ENCODE results near the gene DVL2.
A peak's percentile ranks its signal among the peaks of the same experiment; 100 is the strongest.

The DVL2 gene

DNA sequence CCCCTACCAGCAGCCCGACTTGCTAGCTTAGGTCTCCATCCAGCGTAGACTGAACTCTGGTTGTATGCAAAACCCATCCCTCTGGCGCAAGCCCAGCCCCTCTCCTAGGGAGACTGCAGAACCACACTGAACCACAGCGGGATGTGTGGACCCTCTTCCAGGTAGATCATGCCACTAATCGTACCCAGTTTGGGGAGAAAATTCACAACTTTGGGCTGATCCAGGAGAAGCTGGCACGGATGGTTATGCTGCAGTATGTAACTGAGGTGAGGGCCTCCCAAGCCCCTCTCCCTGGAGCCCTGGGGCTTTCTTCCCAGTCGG lies 11.4 kb downstream of the DVL2 start:
- no peak for DNase-seq
- peaks cover 37% of the 10 kb centered on the region for H3K79me1 ChIP-seq (replicated peaks; ENCODE audit: low read length, poor library complexity, severe bottlenecking)
- H3K9ac ChIP-seq (ENCODE audit: low read length): no peak overlapping the region
- 90% methylated on average over 7 of the region's 7 CpGs for WGBS
- no peak overlapping the region for H3K4ac ChIP-seq (ENCODE audit: low read depth in 1 of 2, low read length in 2 of 2)
- no peak overlapping the region for H2BK15ac ChIP-seq (ENCODE audit: low read depth, poor library complexity, severe bottlenecking)
- H3K4me2 ChIP-seq (ENCODE audit: low read length, poor library complexity, severe bottlenecking): no peak overlapping the region
- H2BK12ac ChIP-seq (ENCODE audit: low read length in 2 of 2): no peak overlapping the region
- no peak overlapping the region for H3K14ac ChIP-seq (ENCODE audit: low read length in 2 of 2)
- no peaks in the 10 kb centered on the region for H3K9me3 ChIP-seq (ENCODE audit: control insufficient read depth, low read length)
- no peak overlapping the region for H3K23ac ChIP-seq (ENCODE audit: low read length in 2 of 2)
- no peaks in the 10 kb centered on the region for H3K27me3 ChIP-seq (ENCODE audit: control insufficient read depth in 1 of 2, insufficient read depth in 1 of 2, low read length in 2 of 2)
- no peak overlapping the region for H3K27ac ChIP-seq (ENCODE audit: low read length, poor library complexity, severe bottlenecking)
- H2BK120ac ChIP-seq (ENCODE audit: low read depth, low read length): no peak overlapping the region
- no peak overlapping the region for H4K8ac ChIP-seq (ENCODE audit: low read length)
- peaks cover 67 to 68% of the 10 kb centered on the region in 2 experiments for H3K36me3 ChIP-seq (ENCODE audit: control insufficient read depth in 1 of 2, insufficient read depth in 2 of 2, low read depth in 1 of 2, low read length in 2 of 2)
- H2AK5ac ChIP-seq (ENCODE audit: low read length, severe bottlenecking): no peak overlapping the region
- no peak overlapping the region for H3K18ac ChIP-seq (ENCODE audit: low read depth in 1 of 2, low read length in 2 of 2)
- no peak overlapping the region for H4K91ac ChIP-seq (ENCODE audit: low read length)
- peaks cover 65% of the 10 kb centered on the region for H3K4me1 ChIP-seq (ENCODE audit: control insufficient read depth, insufficient read depth, low read depth, low read length)
- H2BK5ac ChIP-seq (ENCODE audit: low read depth, low read length, poor library complexity, severe bottlenecking): no peak overlapping the region
- no peak overlapping the region for H3K4me3 ChIP-seq (ENCODE audit: insufficient read depth in 1 of 2, low read depth in 1 of 2, low read length in 2 of 2)
- no peak overlapping the region for H2AFZ ChIP-seq (ENCODE audit: low read depth, low read length)

DNA sequence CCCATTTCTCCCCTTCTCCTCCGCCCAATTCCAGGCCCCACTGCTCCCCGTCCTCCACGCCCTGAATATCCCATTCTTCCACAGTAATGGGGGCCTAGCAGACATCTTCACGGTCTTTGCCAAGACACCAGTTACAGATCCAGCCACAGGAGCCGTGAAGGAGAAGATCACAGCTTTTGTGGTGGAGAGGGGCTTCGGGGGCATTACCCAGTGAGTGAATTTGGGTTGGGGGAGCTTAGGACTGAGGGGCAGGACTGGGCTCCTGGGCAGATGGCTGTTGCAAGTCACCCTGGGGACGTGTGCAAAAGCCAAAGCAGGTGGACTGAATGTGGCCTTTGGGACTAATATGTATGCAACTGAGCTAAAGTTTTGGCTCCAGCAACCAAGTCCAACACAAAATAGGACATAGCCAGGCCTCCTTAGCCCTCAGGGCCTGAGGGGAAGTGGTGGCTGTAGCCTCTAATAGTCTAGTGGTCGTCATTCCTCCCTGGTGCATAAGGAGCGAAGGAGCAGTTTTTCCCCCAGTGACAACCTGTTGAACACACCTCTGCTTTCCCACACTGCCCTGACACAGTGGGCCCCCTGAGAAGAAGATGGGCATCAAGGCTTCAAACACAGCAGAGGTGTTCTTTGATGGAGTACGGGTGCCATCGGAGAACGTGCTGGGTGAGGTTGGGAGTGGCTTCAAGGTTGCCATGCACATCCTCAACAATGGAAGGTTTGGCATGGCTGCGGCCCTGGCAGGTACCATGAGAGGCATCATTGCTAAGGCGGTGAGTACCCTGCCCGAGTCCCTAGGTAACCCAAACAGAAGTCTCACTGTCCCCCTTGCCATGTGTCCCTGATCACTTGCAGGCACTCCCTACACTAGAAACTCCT lies 12.0 kb downstream of the DVL2 start:
- Histone ChIP-seq H3K79me1 (replicated peaks; ENCODE audit: low read length, poor library complexity, severe bottlenecking) (peaks cover 32% of the 10 kb centered on the region), H3K23ac (ENCODE audit: low read length in 2 of 2) (no peak overlapping the region), H3K27me3 (ENCODE audit: control insufficient read depth in 1 of 2, insufficient read depth in 1 of 2, low read length in 2 of 2) (no peaks in the 10 kb centered on the region), H2BK120ac (ENCODE audit: low read depth, low read length) (no peak overlapping the region), H3K4me1 (ENCODE audit: control insufficient read depth, insufficient read depth, low read depth, low read length) (peaks cover 66% of the 10 kb centered on the region), H3K14ac (ENCODE audit: low read length in 2 of 2) (no peak overlapping the region), H3K4me3 (ENCODE audit: insufficient read depth in 1 of 2, low read depth in 1 of 2, low read length in 2 of 2) (no peak overlapping the region), H2BK12ac (ENCODE audit: low read length in 2 of 2) (no peak overlapping the region), H2AK5ac (ENCODE audit: low read length, severe bottlenecking) (no peak overlapping the region), H3K27ac (ENCODE audit: low read length, poor library complexity, severe bottlenecking) (no peak overlapping the region), H3K4me2 (ENCODE audit: low read length, poor library complexity, severe bottlenecking) (no peak overlapping the region), H3K9ac (ENCODE audit: low read length) (peak overlapping the region; percentile 96), H2BK15ac (ENCODE audit: low read depth, poor library complexity, severe bottlenecking) (no peak overlapping the region), H3K36me3 (ENCODE audit: control insufficient read depth in 1 of 2, insufficient read depth in 2 of 2, low read depth in 1 of 2, low read length in 2 of 2) (peaks cover 61 to 62% of the 10 kb centered on the region in 2 experiments), H4K91ac (ENCODE audit: low read length) (no peak overlapping the region), H3K4ac (ENCODE audit: low read depth in 1 of 2, low read length in 2 of 2) (no peak overlapping the region), H3K9me3 (ENCODE audit: control insufficient read depth, low read length) (no peaks in the 10 kb centered on the region), H2BK5ac (ENCODE audit: low read depth, low read length, poor library complexity, severe bottlenecking) (no peak overlapping the region), H2AFZ (ENCODE audit: low read depth, low read length) (no peak overlapping the region), H4K8ac (ENCODE audit: low read length) (no peak overlapping the region), H3K18ac (ENCODE audit: low read depth in 1 of 2, low read length in 2 of 2) (no peak overlapping the region)
- DNase-seq: no peak
- WGBS: 98% methylated on average over 15 of the region's 15 CpGs

DNA sequence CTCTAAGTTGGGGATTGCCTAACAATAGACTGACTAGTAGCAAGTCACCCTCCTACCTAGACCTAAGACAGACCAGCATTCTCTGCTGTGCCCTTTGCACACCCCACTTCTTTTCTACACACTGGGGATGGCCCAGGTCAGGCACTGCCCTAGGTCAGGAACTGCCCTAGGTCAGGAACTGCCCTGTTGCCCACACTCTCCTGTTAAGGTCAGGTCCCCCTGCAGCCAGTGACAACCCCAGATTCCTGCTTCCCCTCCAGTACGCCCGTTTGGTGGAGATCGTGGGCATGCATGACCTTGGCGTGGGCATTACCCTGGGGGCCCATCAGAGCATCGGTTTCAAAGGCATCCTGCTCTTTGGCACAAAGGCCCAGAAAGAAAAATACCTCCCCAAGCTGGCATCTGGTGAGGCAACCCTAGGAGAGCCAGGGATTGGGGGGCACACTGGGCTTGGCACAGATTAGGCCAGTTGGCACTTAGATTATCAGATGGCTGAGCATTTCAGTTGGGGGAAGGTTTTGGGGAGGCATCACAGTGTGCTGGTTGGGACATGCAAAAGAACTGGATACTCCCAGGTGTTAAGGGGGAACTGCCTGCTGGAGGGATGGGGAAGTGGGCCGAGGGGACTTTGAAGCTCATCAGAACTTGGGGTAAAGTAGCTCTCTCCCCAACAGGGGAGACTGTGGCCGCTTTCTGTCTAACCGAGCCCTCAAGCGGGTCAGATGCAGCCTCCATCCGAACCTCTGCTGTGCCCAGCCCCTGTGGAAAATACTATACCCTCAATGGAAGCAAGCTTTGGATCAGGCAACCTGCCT lies 12.8 kb downstream of the DVL2 start:
- no peak overlapping the region for H3K4ac ChIP-seq (ENCODE audit: low read depth in 1 of 2, low read length in 2 of 2)
- peak overlapping the region in 1 of 2 experiments; percentile 13 for H3K18ac ChIP-seq (ENCODE audit: low read depth in 1 of 2, low read length in 2 of 2)
- H3K79me1 ChIP-seq (replicated peaks; ENCODE audit: low read length, poor library complexity, severe bottlenecking): peaks cover 24% of the 10 kb centered on the region
- DNase-seq: no peak
- no peak overlapping the region for H2BK5ac ChIP-seq (ENCODE audit: low read depth, low read length, poor library complexity, severe bottlenecking)
- H3K4me3 ChIP-seq (ENCODE audit: insufficient read depth in 1 of 2, low read depth in 1 of 2, low read length in 2 of 2): peak overlapping the region in 1 of 2 experiments; percentile 88
- no peak overlapping the region for H3K23ac ChIP-seq (ENCODE audit: low read length in 2 of 2)
- H3K9ac ChIP-seq (ENCODE audit: low read length): peak overlapping the region; percentile 96
- H3K14ac ChIP-seq (ENCODE audit: low read length in 2 of 2): no peak overlapping the region
- H3K36me3 ChIP-seq (ENCODE audit: control insufficient read depth in 1 of 2, insufficient read depth in 2 of 2, low read depth in 1 of 2, low read length in 2 of 2): peaks cover 53% of the 10 kb centered on the region in 2 experiments
- peak overlapping the region; percentile 27 for H4K8ac ChIP-seq (ENCODE audit: low read length)
- H3K27me3 ChIP-seq (ENCODE audit: control insufficient read depth in 1 of 2, insufficient read depth in 1 of 2, low read length in 2 of 2): no peaks in the 10 kb centered on the region
- H2AK5ac ChIP-seq (ENCODE audit: low read length, severe bottlenecking): peak overlapping the region; percentile 41
- peaks cover 68% of the 10 kb centered on the region for H3K4me1 ChIP-seq (ENCODE audit: control insufficient read depth, insufficient read depth, low read depth, low read length)
- H3K27ac ChIP-seq (ENCODE audit: low read length, poor library complexity, severe bottlenecking): no peak overlapping the region
- H2BK15ac ChIP-seq (ENCODE audit: low read depth, poor library complexity, severe bottlenecking): peak overlapping the region; percentile 21
- H2AFZ ChIP-seq (ENCODE audit: low read depth, low read length): no peak overlapping the region
- no peak overlapping the region for H2BK12ac ChIP-seq (ENCODE audit: low read length in 2 of 2)
- no peaks in the 10 kb centered on the region for H3K9me3 ChIP-seq (ENCODE audit: control insufficient read depth, low read length)
- H2BK120ac ChIP-seq (ENCODE audit: low read depth, low read length): no peak overlapping the region
- peak overlapping the region; percentile 85 for H3K4me2 ChIP-seq (ENCODE audit: low read length, poor library complexity, severe bottlenecking)
- WGBS: 95% methylated on average over 10 of the region's 10 CpGs
- H4K91ac ChIP-seq (ENCODE audit: low read length): peak overlapping the region; percentile 25

All from mesenchymal stem cell (in vitro differentiated cells and primary cell).